ENCODE results near the gene PEF1.

Gene PEF1

DNA sequence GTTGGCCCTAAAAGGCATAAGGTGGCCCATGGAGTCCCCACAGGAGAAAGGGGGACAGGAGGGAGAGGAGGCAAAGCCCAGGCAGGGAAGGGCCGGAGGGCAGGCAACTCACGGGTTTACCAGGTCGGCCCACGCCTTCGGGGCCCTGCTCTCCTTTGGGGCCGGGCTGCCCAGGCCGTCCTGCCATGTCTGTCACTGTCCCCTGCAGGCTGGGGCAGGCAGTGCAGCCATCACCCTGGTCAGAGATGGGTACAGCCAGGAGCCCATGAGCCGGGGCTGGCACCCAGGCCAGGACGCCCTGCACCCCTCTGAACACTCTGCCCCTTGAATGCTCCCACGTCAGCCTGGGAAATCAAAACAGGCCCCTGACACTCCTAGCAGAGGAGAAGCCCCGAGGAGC lies 39.3 kb upstream of the PEF1 start:
- 81% methylated on average over 11 of the region's 11 CpGs for WGBS
- Histone ChIP-seq H3K9me3 (ENCODE audit: insufficient read depth, low read depth, low read length) (no peaks in the 10 kb centered on the region), H3K36me3 (ENCODE audit: insufficient read depth, low read length) (peaks cover 3% of the 10 kb centered on the region; the same call in 1 of the 2 replicates), H3K4me1 (ENCODE audit: insufficient read depth, low read length) (no peaks in the 10 kb centered on the region), H3K4me3 (ENCODE audit: low read length) (no peak overlapping the region), H3K9ac (ENCODE audit: low read depth, low read length) (no peak overlapping the region), H3K27me3 (ENCODE audit: insufficient read depth, low read length) (no peaks in the 10 kb centered on the region), H3K27ac (ENCODE audit: low read depth, low read length) (no peak overlapping the region)

GRCh38 chr1:31681415-31681814 lies 36.7 kb upstream of the PEF1 start:
- WGBS: 80% methylated on average over 9 of the region's 9 CpGs
- Histone ChIP-seq H3K36me3 (ENCODE audit: insufficient read depth, low read length) (peaks cover 3% of the 10 kb centered on the region; the same call in 1 of the 2 replicates), H3K27me3 (ENCODE audit: insufficient read depth, low read length) (no peaks in the 10 kb centered on the region)

GRCh38 chr1:31679676-31680230 lies 35.1 kb upstream of the PEF1 start:
- H3K36me3 ChIP-seq (ENCODE audit: insufficient read depth, low read length): peaks cover 3% of the 10 kb centered on the region; the same call in 1 of the 2 replicates

More at GRCh38 chr1:31681415-31681814, 36.7 kb upstream of the PEF1 start:
- Histone ChIP-seq H3K9ac (ENCODE audit: low read depth, low read length) (no peak overlapping the region), H3K27ac (ENCODE audit: low read depth, low read length) (no peak overlapping the region), H3K9me3 (ENCODE audit: insufficient read depth, low read depth, low read length) (no peaks in the 10 kb centered on the region), H3K4me3 (ENCODE audit: low read length) (no peak overlapping the region), H3K4me1 (ENCODE audit: insufficient read depth, low read length) (no peaks in the 10 kb centered on the region)

DNA sequence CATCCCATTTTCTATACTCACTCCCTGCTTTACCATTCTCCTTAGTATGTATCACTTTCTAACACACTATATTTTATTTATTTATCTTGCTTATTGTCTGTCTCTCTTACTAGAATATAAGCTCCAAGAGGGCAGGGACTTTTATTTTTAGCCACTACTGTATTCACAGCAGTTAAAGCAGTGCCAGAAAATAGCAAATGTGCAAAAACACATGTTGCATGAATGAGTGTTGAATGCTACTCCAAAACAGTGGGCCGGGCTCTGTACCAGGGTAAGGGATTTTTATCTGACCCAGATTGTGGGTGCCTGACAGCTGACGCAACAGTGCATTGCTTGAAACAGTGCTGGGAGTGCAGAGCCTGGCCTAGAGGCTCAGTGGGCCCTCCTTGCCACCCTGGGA lies 34.4 kb upstream of the PEF1 start:
- Histone ChIP-seq H3K36me3 (ENCODE audit: insufficient read depth, low read length) (peaks cover 3% of the 10 kb centered on the region; the same call in 1 of the 2 replicates), H3K9ac (ENCODE audit: low read depth, low read length) (no peak overlapping the region), H3K27me3 (ENCODE audit: insufficient read depth, low read length) (no peaks in the 10 kb centered on the region), H3K4me1 (ENCODE audit: insufficient read depth, low read length) (no peaks in the 10 kb centered on the region), H3K9me3 (ENCODE audit: insufficient read depth, low read depth, low read length) (no peaks in the 10 kb centered on the region), H3K4me3 (ENCODE audit: low read length) (no peak overlapping the region), H3K27ac (ENCODE audit: low read depth, low read length) (no peak overlapping the region)
- WGBS: 47% methylated on average over 2 of the region's 2 CpGs

More at GRCh38 chr1:31679676-31680230, 35.1 kb upstream of the PEF1 start:
- WGBS: 91% methylated on average over 23 of the region's 23 CpGs
- Histone ChIP-seq H3K4me1 (ENCODE audit: insufficient read depth, low read length) (no peaks in the 10 kb centered on the region), H3K4me3 (ENCODE audit: low read length) (no peak overlapping the region), H3K9ac (ENCODE audit: low read depth, low read length) (no peak overlapping the region), H3K27ac (ENCODE audit: low read depth, low read length) (no peak overlapping the region), H3K27me3 (ENCODE audit: insufficient read depth, low read length) (no peaks in the 10 kb centered on the region), H3K9me3 (ENCODE audit: insufficient read depth, low read depth, low read length) (no peaks in the 10 kb centered on the region)

- Histone ChIP-seq H3K27ac (ENCODE audit: low read depth, low read length) (no peak overlapping the region), H3K4me1 (ENCODE audit: insufficient read depth, low read length) (no peaks in the 10 kb centered on the region), H3K9ac (ENCODE audit: low read depth, low read length) (no peak overlapping the region), H3K9me3 (ENCODE audit: insufficient read depth, low read depth, low read length) (no peaks in the 10 kb centered on the region), H3K36me3 (ENCODE audit: insufficient read depth, low read length) (peaks cover 3% of the 10 kb centered on the region; the same call in 1 of the 2 replicates), H3K4me3 (ENCODE audit: low read length) (no peak overlapping the region), H3K27me3 (ENCODE audit: insufficient read depth, low read length) (no peaks in the 10 kb centered on the region)
- 97% methylated on average over 4 of the region's 4 CpGs for WGBS
Observed at GRCh38 chr1:31678681-31679080, 34.0 kb upstream of the PEF1 start.

DNA sequence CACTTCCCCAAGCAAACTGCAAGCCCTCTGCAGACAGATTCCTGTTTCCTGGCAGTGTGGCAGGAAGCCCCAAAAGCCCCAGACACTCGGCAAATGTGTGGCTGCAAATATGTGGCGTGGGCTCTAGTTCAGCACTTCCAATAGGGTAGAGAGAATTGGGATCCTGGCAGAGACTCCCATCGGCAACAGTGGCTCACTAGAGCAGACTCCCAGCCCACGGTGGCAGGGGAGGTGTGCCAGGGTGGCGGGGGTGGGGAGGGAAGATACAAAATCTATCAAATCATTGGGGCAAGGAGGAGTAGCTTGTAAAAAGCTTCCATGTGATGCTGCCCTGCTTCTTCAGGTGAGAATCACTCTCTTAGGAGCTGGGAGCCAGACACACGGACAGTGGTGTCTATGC lies 33.3 kb upstream of the PEF1 start:
- Histone ChIP-seq H3K9me3 (ENCODE audit: insufficient read depth, low read depth, low read length) (no peaks in the 10 kb centered on the region), H3K4me1 (ENCODE audit: insufficient read depth, low read length) (no peaks in the 10 kb centered on the region), H3K9ac (ENCODE audit: low read depth, low read length) (no peak overlapping the region), H3K27me3 (ENCODE audit: insufficient read depth, low read length) (no peaks in the 10 kb centered on the region), H3K4me3 (ENCODE audit: low read length) (no peak overlapping the region), H3K36me3 (ENCODE audit: insufficient read depth, low read length) (peaks cover 3% of the 10 kb centered on the region; the same call in 1 of the 2 replicates), H3K27ac (ENCODE audit: low read depth, low read length) (no peak overlapping the region)
- 92% methylated on average over 6 of the region's 6 CpGs for WGBS

GRCh38 chr1:31677401-31677800 lies 32.7 kb upstream of the PEF1 start:
- WGBS: 64% methylated on average over 3 of the region's 3 CpGs
- H3K27ac ChIP-seq (ENCODE audit: low read depth, low read length): no peak overlapping the region
- peaks cover 3% of the 10 kb centered on the region; the same call in 1 of the 2 replicates for H3K36me3 ChIP-seq (ENCODE audit: insufficient read depth, low read length)
- no peaks in the 10 kb centered on the region for H3K4me1 ChIP-seq (ENCODE audit: insufficient read depth, low read length)
- no peaks in the 10 kb centered on the region for H3K9me3 ChIP-seq (ENCODE audit: insufficient read depth, low read depth, low read length)
- no peak overlapping the region for H3K9ac ChIP-seq (ENCODE audit: low read depth, low read length)
- no peaks in the 10 kb centered on the region for H3K27me3 ChIP-seq (ENCODE audit: insufficient read depth, low read length)
- no peak overlapping the region for H3K4me3 ChIP-seq (ENCODE audit: low read length)

DNA sequence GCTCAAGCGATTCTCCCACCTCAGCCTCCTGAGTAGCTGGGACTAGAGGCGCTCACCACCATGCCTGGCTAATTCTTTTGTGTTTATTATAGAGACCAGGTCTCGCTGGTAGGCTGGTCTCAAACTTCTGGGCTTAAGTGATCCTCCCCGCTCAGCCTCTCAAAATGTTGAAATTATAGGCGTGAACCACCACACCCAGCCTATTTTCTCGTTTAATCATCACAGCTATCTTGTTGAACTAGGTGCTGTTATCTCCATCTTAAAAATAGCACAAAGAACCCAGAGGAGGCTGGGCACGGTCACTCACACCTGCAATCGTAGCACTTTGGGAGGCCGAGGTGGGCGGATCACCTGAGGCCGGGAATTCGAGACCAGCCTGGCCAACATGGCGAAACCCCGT lies 31.1 kb upstream of the PEF1 start:
- Histone ChIP-seq H3K9ac (ENCODE audit: low read depth, low read length) (no peak overlapping the region), H3K36me3 (ENCODE audit: insufficient read depth, low read length) (no peaks in the 10 kb centered on the region), H3K9me3 (ENCODE audit: insufficient read depth, low read depth, low read length) (no peaks in the 10 kb centered on the region), H3K27ac (ENCODE audit: low read depth, low read length) (no peak overlapping the region), H3K4me3 (ENCODE audit: low read length) (no peak overlapping the region), H3K4me1 (ENCODE audit: insufficient read depth, low read length) (no peaks in the 10 kb centered on the region), H3K27me3 (ENCODE audit: insufficient read depth, low read length) (no peaks in the 10 kb centered on the region)
- 95% methylated on average over 14 of the region's 14 CpGs for WGBS

- WGBS: 77% methylated on average over 7 of the region's 7 CpGs
- Histone ChIP-seq H3K27me3 (ENCODE audit: insufficient read depth, low read length) (no peaks in the 10 kb centered on the region), H3K9me3 (ENCODE audit: insufficient read depth, low read depth, low read length) (no peaks in the 10 kb centered on the region), H3K4me1 (ENCODE audit: insufficient read depth, low read length) (peaks cover 5% of the 10 kb centered on the region; the same call in 1 of the 2 replicates), H3K4me3 (ENCODE audit: low read length) (no peak overlapping the region), H3K27ac (ENCODE audit: low read depth, low read length) (no peak overlapping the region), H3K9ac (ENCODE audit: low read depth, low read length) (no peak overlapping the region), H3K36me3 (ENCODE audit: insufficient read depth, low read length) (no peaks in the 10 kb centered on the region)
Observed at GRCh38 chr1:31675161-31675560, 30.5 kb upstream of the PEF1 start.

GRCh38 chr1:31674626-31675025 lies 29.9 kb upstream of the PEF1 start:
- Histone ChIP-seq H3K36me3 (ENCODE audit: insufficient read depth, low read length) (no peaks in the 10 kb centered on the region), H3K4me3 (ENCODE audit: low read length) (no peak overlapping the region), H3K4me1 (ENCODE audit: insufficient read depth, low read length) (peaks cover 9% of the 10 kb centered on the region; the same call in 1 of the 2 replicates), H3K9me3 (ENCODE audit: insufficient read depth, low read depth, low read length) (no peaks in the 10 kb centered on the region), H3K9ac (ENCODE audit: low read depth, low read length) (no peak overlapping the region), H3K27ac (ENCODE audit: low read depth, low read length) (no peak overlapping the region), H3K27me3 (ENCODE audit: insufficient read depth, low read length) (no peaks in the 10 kb centered on the region)
- 65% methylated on average over 8 of the region's 8 CpGs for WGBS

DNA sequence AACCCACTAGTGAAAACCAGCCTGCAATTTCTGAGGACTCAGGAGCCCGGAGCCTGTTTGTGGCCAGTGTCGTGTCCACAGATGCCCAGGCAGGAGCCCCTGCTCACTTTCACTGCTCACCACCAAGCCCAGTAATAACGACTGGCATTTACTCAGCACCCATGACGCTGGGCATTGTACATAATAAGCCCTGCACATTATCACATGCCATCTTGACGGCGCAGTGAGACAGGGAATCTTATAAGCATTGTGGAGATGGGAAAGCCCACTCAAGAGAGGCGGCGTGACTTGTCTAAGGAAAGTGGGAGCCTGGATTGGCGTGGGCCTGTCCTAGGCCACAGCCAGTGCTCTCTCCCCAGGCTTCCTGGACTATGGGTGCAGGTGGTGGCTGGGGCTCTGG lies 28.8 kb upstream of the PEF1 start:
- Histone ChIP-seq H3K4me3 (ENCODE audit: low read length) (no peak overlapping the region), H3K36me3 (ENCODE audit: insufficient read depth, low read length) (no peaks in the 10 kb centered on the region), H3K9ac (ENCODE audit: low read depth, low read length) (no peak overlapping the region), H3K9me3 (ENCODE audit: insufficient read depth, low read depth, low read length) (no peaks in the 10 kb centered on the region), H3K27me3 (ENCODE audit: insufficient read depth, low read length) (no peaks in the 10 kb centered on the region), H3K4me1 (ENCODE audit: insufficient read depth, low read length) (peaks cover 9% of the 10 kb centered on the region; the same call in 1 of the 2 replicates), H3K27ac (ENCODE audit: low read depth, low read length) (no peak overlapping the region)
- 94% methylated on average over 9 of the region's 9 CpGs for WGBS

DNA sequence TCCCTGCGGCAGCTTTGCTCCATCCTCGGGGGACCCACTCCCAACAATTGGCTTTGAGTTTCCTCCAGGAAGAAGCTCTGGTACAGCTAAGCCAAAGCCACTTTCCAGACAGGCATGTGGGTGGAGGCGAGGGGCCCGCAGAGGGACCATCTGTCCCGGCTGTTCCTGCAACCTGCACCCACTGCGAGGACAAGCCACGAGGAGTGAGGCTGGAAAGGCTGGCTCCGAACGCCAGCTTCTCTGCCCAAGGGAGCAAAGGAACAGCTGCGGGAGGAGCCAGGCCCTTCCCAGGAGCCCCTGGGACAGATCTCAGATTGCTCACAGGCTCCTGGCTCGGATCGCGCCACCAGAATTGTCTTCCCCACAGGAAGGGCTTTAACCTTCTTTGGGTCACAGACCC lies 28.3 kb upstream of the PEF1 start:
- Histone ChIP-seq H3K27me3 (ENCODE audit: insufficient read depth, low read length) (no peaks in the 10 kb centered on the region), H3K27ac (ENCODE audit: low read depth, low read length) (no peak overlapping the region), H3K36me3 (ENCODE audit: insufficient read depth, low read length) (no peaks in the 10 kb centered on the region), H3K9ac (ENCODE audit: low read depth, low read length) (no peak overlapping the region), H3K4me1 (ENCODE audit: insufficient read depth, low read length) (peaks cover 9% of the 10 kb centered on the region; the same call in 1 of the 2 replicates), H3K4me3 (ENCODE audit: low read length) (no peak overlapping the region), H3K9me3 (ENCODE audit: insufficient read depth, low read depth, low read length) (no peaks in the 10 kb centered on the region)
- 90% methylated on average over 13 of the region's 13 CpGs for WGBS

Data from HUES64 (cell line).